Testis (tissue), 3 donors: Measurements from ENCODE around the gene ATP12A. TPM values are rescaled to one million over a fixed set of nuclear protein-coding genes. Genes with fewer than 3 reads are reported as not detected.
A peak's percentile ranks its signal among the peaks of the same experiment; 100 is the strongest.

Source experiments
- DNase-seq: peaks from one replicate; pipeline ENCODE4 v3.0.0-alpha.2; 2019
- H3K27ac ChIP-seq, 2 donors: fragments of 200-600 bp; sonication (generic); one replicate each; pipeline ENCODE4 v1.5.1; 2019
- H3K27me3 ChIP-seq: fragments of 200-600 bp; sonication (generic); one replicate; pipeline ENCODE4 v1.5.1; 2019
- H3K36me3 ChIP-seq: fragments of 200-600 bp; sonication (generic); one replicate; pipeline ENCODE4 v1.5.1; 2017; ENCODE audit warnings: low read depth; ENCODE audit errors: missing control alignments
- H3K4me1 ChIP-seq: fragments of 200-600 bp; sonication (generic); one replicate; pipeline ENCODE4 v1.5.1; 2019
- H3K4me3 ChIP-seq, 2 donors: fragments of 200-600 bp; sonication (generic); one replicate each; pipeline ENCODE4 v1.5.1; 2017 to 2019
- H3K9me3 ChIP-seq: fragments of 200-600 bp; sonication (generic); one replicate; pipeline ENCODE4 v1.5.1; 2017
- POLR2A ChIP-seq: fragments of 450-650 bp; IDR thresholded peaks from one replicate; pipeline ENCODE4 v1.6.1; 2017; ENCODE audit warnings: antibody characterized with exemption, mild to moderate bottlenecking, moderate library complexity
- WGBS, 2 donors: methylation state at CpG; one replicate each; pipeline ENCODE4 v1.1.5; 2018; 5-methylcytosine and 5-hydroxymethylcytosine counted together
- intact Hi-C: fragments of 100-400 bp; cut with DNase I; formaldehyde crosslinking; loops from one replicate; pipeline ENCODE4 v1.15.1; 2023; ENCODE audit warnings: low total_unique reads
- polyA plus RNA-seq: library from polyadenylated mRNA; stranded (reverse); fragments of 350-450 nt; fragmentation: Illumina TruSeq; extraction: RNeasy Lipid Tissue Mini Kit (QIAGEN cat#74804); gene quantifications from one replicate; pipeline ENCODE4 v1.2.3, GENCODE V29; 2014; ENCODE audit warnings: low read depth, low replicate concordance; ENCODE audit not compliant: insufficient read depth
- total RNA-seq, 2 donors: library from RNA; depleted of rRNA; stranded (reverse); fragments of >200 nt; gene quantifications; one replicate each; pipeline ENCODE4 v1.2.3, GENCODE V29; 2016
- TF ChIP-seq, protein P1 (sequence below), 3 experiments: fragments of 450-650 bp in 2 of 3; fragments of 200-600 bp in 1 of 3; sonication (generic) in 1 of 3; IDR thresholded peaks; one replicate each; pipeline ENCODE4 v1.5.1; 2016 to 2019; ENCODE audit warnings: antibody characterized with exemption in 3 of 3, mild to moderate bottlenecking in 2 of 3, moderate library complexity in 1 of 3

ATP12A gene
- total and polyA plus RNA-seq, 3 donors from 2014 or later, result 0.94 to 1.6 (median 1.2) TPM

DNA sequence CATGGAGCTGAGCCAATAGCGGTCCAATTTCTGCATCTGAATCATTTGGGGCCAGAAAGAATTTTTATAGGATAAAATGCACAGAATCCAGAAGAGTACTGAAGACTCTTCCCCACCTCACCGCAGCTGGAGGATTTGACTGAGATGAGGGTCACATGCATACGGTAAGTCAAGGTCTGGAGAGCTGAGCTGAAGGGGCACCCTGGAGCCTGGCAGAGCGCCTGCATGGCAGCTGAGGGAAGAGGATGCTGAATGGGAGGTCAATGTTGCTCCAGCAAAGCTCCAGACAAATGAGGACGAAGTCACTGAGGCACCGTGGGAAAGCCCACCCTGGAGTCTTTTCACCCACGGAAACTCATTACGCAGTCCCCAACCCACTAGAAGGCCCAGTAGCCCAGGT, 43.4 kb upstream of the ATP12A start:
- intact Hi-C loops, result no loop called here
- TF ChIP-seq, protein P1, sequence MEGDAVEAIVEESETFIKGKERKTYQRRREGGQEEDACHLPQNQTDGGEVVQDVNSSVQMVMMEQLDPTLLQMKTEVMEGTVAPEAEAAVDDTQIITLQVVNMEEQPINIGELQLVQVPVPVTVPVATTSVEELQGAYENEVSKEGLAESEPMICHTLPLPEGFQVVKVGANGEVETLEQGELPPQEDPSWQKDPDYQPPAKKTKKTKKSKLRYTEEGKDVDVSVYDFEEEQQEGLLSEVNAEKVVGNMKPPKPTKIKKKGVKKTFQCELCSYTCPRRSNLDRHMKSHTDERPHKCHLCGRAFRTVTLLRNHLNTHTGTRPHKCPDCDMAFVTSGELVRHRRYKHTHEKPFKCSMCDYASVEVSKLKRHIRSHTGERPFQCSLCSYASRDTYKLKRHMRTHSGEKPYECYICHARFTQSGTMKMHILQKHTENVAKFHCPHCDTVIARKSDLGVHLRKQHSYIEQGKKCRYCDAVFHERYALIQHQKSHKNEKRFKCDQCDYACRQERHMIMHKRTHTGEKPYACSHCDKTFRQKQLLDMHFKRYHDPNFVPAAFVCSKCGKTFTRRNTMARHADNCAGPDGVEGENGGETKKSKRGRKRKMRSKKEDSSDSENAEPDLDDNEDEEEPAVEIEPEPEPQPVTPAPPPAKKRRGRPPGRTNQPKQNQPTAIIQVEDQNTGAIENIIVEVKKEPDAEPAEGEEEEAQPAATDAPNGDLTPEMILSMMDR (IDR thresholded peaks at IDR 0.05), result no peak
- no peak for TF ChIP-seq POLR2A
- H3K27ac ChIP-seq, result no peak overlapping the region
- DNase-seq, result no peak
- no peaks in the 10 kb centered on the region for H3K27me3 ChIP-seq
- H3K36me3 ChIP-seq, result no peaks in the 10 kb centered on the region
- H3K9me3 ChIP-seq, result no peaks in the 10 kb centered on the region
- H3K4me1 ChIP-seq, result no peaks in the 10 kb centered on the region
- WGBS, 2 donors, result 77 to 85% methylated on average over 8 of the region's 8 CpGs
- H3K4me3 ChIP-seq, result no peak overlapping the region

DNA sequence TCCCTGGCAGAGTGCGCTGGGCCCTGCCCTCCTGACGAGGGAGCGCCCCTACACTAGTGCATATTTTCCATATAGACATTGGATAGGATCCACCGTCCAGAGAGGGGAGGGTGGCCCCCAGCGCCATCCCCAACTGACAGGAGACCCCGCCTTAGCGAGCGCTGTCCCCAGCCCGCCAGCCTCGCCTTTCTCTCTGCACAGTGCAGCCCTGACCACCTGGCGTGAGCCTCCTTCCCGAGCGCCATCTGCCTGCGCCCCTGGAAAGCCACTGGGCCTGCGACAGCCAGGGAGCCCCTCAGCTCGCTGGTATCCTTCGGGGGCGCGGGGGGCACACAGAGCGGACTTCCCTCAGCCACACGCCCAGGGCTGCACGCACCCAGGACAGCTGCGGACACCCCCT, 42.1 kb upstream of the ATP12A start:
- Histone ChIP-seq H3K27ac (no peak overlapping the region), H3K36me3 (no peaks in the 10 kb centered on the region), H3K27me3 (no peaks in the 10 kb centered on the region), H3K9me3 (no peaks in the 10 kb centered on the region), H3K4me1 (no peaks in the 10 kb centered on the region), H3K4me3 (peak overlapping the region; percentile 29 to 41)
- no peak for TF ChIP-seq POLR2A
- TF ChIP-seq, protein P1 (IDR thresholded peaks at IDR 0.05), result no peak
- WGBS, 2 donors, result 51 to 80% methylated on average over 2 to 23 of the region's 23 CpGs
- intact Hi-C loops, result no loop called here
- no peak for DNase-seq

DNA sequence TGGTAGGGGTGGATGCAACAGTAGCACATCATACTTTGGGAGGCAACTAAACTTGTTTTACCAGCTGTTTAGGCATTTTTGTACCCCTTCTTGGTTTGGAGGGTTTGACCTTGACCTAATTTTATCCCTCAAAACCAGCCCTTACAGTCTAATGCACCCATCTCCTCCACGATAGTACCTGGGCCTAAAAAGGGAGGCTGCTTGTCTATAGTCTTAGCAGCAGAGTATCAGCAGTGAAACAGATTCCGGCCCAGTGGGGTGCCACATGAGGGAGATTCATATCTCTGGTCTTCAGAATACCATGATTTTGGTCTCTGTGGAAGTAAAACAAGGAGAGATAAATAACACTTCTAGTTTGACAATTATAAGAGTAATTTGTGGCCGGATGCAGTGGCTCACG, 39.5 kb upstream of the ATP12A start:
- no peak overlapping the region for H3K4me3 ChIP-seq
- 91 to 94% methylated on average over 4 of the region's 4 CpGs for WGBS, 2 donors
- DNase-seq, result no peak
- no peak overlapping the region for H3K27ac ChIP-seq
- no peaks in the 10 kb centered on the region for H3K27me3 ChIP-seq
- H3K4me1 ChIP-seq, result no peaks in the 10 kb centered on the region
- intact Hi-C loops, result no loop called here
- no peaks in the 10 kb centered on the region for H3K9me3 ChIP-seq
- no peak for TF ChIP-seq POLR2A
- TF ChIP-seq, protein P1 (IDR thresholded peaks at IDR 0.05), result no peak
- no peaks in the 10 kb centered on the region for H3K36me3 ChIP-seq

DNA sequence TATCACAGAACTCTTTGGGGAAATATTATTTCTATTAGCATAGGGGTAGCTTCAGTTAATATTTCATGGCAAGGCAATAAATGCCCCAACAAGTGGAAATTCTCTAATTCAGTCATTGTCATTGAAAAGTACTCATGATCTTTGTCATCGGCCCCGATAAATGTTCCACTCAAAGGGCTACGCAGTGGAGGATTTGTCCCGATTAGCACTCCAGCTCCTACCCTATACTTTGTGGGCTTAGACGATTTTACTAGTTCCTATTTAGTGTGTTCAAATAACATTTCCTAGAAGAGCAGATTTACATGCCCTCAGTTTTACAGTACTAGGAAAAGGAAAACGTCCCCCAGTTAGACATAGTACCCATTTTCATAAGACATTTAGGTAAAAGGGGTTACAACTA, 38.0 kb upstream of the ATP12A start:
- intact Hi-C loops, result loop anchor here (2.0 kb wide), 1 partner anchor 15 kb away; no protein-coding TSS in a partner anchor
- DNase-seq, result no peak
- 93 to 95% methylated on average over 6 of the region's 6 CpGs for WGBS, 2 donors
- no peaks in the 10 kb centered on the region for H3K36me3 ChIP-seq
- no peaks in the 10 kb centered on the region for H3K9me3 ChIP-seq
- no peaks in the 10 kb centered on the region for H3K27me3 ChIP-seq
- no peak overlapping the region for H3K4me3 ChIP-seq
- no peaks in the 10 kb centered on the region for H3K4me1 ChIP-seq
- no peak for TF ChIP-seq POLR2A
- TF ChIP-seq, protein P1 (IDR thresholded peaks at IDR 0.05), result no peak
- H3K27ac ChIP-seq, result no peak overlapping the region

DNA sequence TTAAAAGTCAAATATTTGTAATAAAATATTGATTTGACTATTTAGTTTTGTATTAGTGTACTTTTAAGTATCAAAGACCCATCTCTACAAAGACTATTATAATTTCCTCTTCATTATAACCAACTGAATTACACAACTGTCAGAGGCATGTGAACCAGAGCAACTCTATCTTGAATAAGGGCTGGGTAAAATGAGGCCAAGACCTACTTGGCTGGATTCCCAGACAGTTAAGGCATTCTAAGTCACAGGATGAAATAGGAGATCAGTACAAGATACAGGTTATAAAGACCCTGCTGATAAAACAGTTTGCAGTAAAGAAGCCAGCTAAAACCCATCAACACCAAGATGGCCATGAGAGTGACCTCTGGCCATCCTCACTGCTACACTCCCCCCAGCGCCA, 36.2 kb upstream of the ATP12A start:
- no peak for DNase-seq
- WGBS, 2 donors, result 69 to 78% methylated on average over 1 of the region's 1 CpG
- H3K27me3 ChIP-seq, result no peaks in the 10 kb centered on the region
- no peaks in the 10 kb centered on the region for H3K4me1 ChIP-seq
- no peak overlapping the region for H3K4me3 ChIP-seq
- no peaks in the 10 kb centered on the region for H3K9me3 ChIP-seq
- intact Hi-C loops, result no loop called here
- no peak overlapping the region for H3K27ac ChIP-seq
- no peaks in the 10 kb centered on the region for H3K36me3 ChIP-seq
- TF ChIP-seq, protein P1 (IDR thresholded peaks at IDR 0.05), result no peak
- no peak for TF ChIP-seq POLR2A
